OCI-LY3 (cell line): Measurements from ENCODE around the gene WASHC4.

ENCODE experiments used
- H2AFZ ChIP-seq: fragments of 200-600, 300-600 bp; shearing (Covaris generic); 2 replicates; pipeline ENCODE4 v1.6.0; 2014; ENCODE audit warnings: antibody characterized with exemption, low read depth, low read length
- H3K27ac ChIP-seq: fragments of 200-600, 300-600 bp; sonication (generic); 2 replicates; pipeline ENCODE4 v1.5.1; 2014; ENCODE audit warnings: mild to moderate bottlenecking, low read length, moderate library complexity, mixed read lengths
- H3K27me3 ChIP-seq: fragments of 200-600, 300-600 bp; sonication (generic); 2 replicates; pipeline ENCODE4 v1.6.1; 2014; ENCODE audit warnings: low read depth, low read length, mixed read lengths
- H3K36me3 ChIP-seq: fragments of 200-600, 300-600 bp; sonication (generic); replicated peaks from 2 replicates; pipeline ENCODE3; 2014; ENCODE audit warnings: low read depth, low read length, mixed read lengths
- H3K4me1 ChIP-seq: fragments of 300-600, 200-600 bp; sonication (generic); 2 replicates; pipeline ENCODE4 v1.6.1; 2014; ENCODE audit warnings: low read length, mixed read lengths
- H3K4me2 ChIP-seq: fragments of 200-600, 300-600 bp; sonication (generic); 2 replicates; pipeline ENCODE4 v1.6.1; 2014; ENCODE audit warnings: low read length, mixed read lengths
- H3K4me3 ChIP-seq: fragments of 300-600, 200-600 bp; sonication (generic); 2 replicates; pipeline ENCODE4 v1.5.1; 2014; ENCODE audit warnings: antibody characterized with exemption, mild to moderate bottlenecking, low read length, moderate library complexity
- H3K79me2 ChIP-seq: fragments of 300-600, 200-600 bp; shearing (Covaris generic); 2 replicates; pipeline ENCODE4 v1.6.1; 2014; ENCODE audit warnings: mild to moderate bottlenecking, low read length, mixed read lengths
- H3K9ac ChIP-seq: fragments of 300-600, 200-600 bp; shearing (Covaris generic); 2 replicates; pipeline ENCODE4 v1.6.0; 2014; ENCODE audit warnings: mild to moderate bottlenecking, low read length, moderate library complexity
- H3K9me3 ChIP-seq: fragments of 200-600, 300-600 bp; shearing (Covaris generic); 2 replicates; pipeline ENCODE4 v1.6.1; 2014; ENCODE audit warnings: low read length, mixed read lengths; ENCODE audit not compliant: insufficient read depth
- H4K20me1 ChIP-seq: fragments of 200-600, 300-600 bp; sonication (generic); 2 replicates; pipeline ENCODE4 v1.6.1; 2016; ENCODE audit warnings: low read length, mixed read lengths; ENCODE audit not compliant: insufficient read depth
- CTCF ChIP-seq: fragments of 200-600, 300-600 bp; sonication (generic); IDR thresholded peaks from 2 replicates; pipeline ENCODE4 v1.5.1; 2014; ENCODE audit warnings: antibody characterized with exemption, low read length, low read depth
- EZH2phosphoT487 ChIP-seq: fragments of 200-600 bp; shearing (Covaris generic); IDR thresholded peaks from 2 replicates; pipeline ENCODE4 v1.6.1; 2018; ENCODE audit warnings: antibody characterized with exemption, mixed run types, low read depth

WASHC4 gene

DNA sequence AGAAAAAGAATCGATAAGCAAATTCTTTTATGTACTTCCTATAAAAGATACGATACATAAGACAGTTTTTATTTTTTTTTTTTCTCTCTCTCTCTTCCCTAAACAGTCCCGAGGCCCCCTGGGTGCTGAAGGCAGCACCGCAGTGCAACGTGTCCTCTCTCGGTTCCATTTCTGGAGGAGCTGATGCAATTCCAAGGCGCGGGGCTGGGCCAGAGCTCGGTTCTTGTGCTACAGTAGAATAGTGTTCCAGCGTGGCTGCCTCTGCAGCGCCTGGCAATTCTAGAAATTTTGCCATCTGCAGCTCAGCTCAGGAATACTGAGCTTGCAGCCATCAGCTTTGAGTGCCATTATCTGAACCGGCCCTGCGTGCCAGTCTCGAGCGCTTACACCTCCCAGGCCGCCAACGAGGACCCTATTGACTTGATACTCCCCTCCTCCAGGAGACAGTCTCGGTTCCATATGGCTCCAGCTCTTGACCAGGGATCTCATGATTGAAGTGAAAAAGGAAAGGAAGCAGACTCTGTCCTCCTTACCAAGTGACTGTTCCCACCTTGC lies 23.9 kb upstream of the WASHC4 start:
- H3K79me2 ChIP-seq = no peaks in the 10 kb centered on the region
- peaks cover 5% of the 10 kb centered on the region; the same call in 1 of the 2 replicates for H3K4me1 ChIP-seq
- H3K9me3 ChIP-seq = 0 out of 2 replicates have a peak, but pooled peaks cover 3% of the 10 kb centered on the region
- H3K4me3 ChIP-seq = peak overlapping the region; percentile 77
- peak overlapping the region; percentile 28 for H2AFZ ChIP-seq
- H3K36me3 ChIP-seq = no peaks in the 10 kb centered on the region
- H3K27me3 ChIP-seq = peaks cover 2% of the 10 kb centered on the region; the same call in 1 of the 2 replicates
- peak overlapping the region; percentile 66 for H3K9ac ChIP-seq
- H3K27ac ChIP-seq = no peak overlapping the region
- TF ChIP-seq CTCF = no peak
- no peak for TF ChIP-seq EZH2phosphoT487
- peak overlapping the region; percentile 76 for H3K4me2 ChIP-seq
- H4K20me1 ChIP-seq = no peaks in the 10 kb centered on the region

GRCh38 chr12:105084251-105085250 lies 23.0 kb upstream of the WASHC4 start, which contains the start of gene ALDH1L2:
TSS of gene ALDH1L2 (minus strand) at chr12:105084458. CDS start at chr12:105084436, 22 bp downstream.
- peak within 1 kb of the TSS; percentile 66 for H3K9ac ChIP-seq
- no peak within 1 kb of the TSS for H3K27ac ChIP-seq

GRCh38 chr12:105085501-105085900 lies 22.0 kb upstream of the WASHC4 start:
- Histone ChIP-seq H3K36me3 (no peaks in the 10 kb centered on the region), H3K27ac (no peak overlapping the region), H4K20me1 (no peaks in the 10 kb centered on the region), H2AFZ (no peak overlapping the region), H3K4me1 (peaks cover 5% of the 10 kb centered on the region; the same call in 1 of the 2 replicates), H3K4me3 (no peak overlapping the region), H3K79me2 (no peaks in the 10 kb centered on the region), H3K9ac (no peak overlapping the region), H3K27me3 (peaks cover 2% of the 10 kb centered on the region; the same call in 1 of the 2 replicates), H3K9me3 (0 out of 2 replicates have a peak, but pooled peaks cover 3% of the 10 kb centered on the region), H3K4me2 (no peak overlapping the region)
- TF ChIP-seq CTCF (no peak), EZH2phosphoT487 (no peak)

More at GRCh38 chr12:105084251-105085250, 23.0 kb upstream of the WASHC4 start, which contains the start of gene ALDH1L2:
- H2AFZ ChIP-seq = peak within 1 kb of the TSS; percentile 28
- H3K4me1 ChIP-seq = peaks cover 5% of the 10 kb centered on the region; the same call in 1 of the 2 replicates
- no peak for TF ChIP-seq EZH2phosphoT487
- TF ChIP-seq CTCF = no peak
- no peaks in the 10 kb centered on the region for H3K79me2 ChIP-seq
- H4K20me1 ChIP-seq = no peaks in the 10 kb centered on the region
- H3K27me3 ChIP-seq = peaks cover 2% of the 10 kb centered on the region; the same call in 1 of the 2 replicates
- peak within 1 kb of the TSS; percentile 77 for H3K4me3 ChIP-seq
- H3K9me3 ChIP-seq = 0 out of 2 replicates have a peak, but pooled peaks cover 3% of the 10 kb centered on the region
- peak within 1 kb of the TSS; percentile 76 for H3K4me2 ChIP-seq
- no peaks in the 10 kb centered on the region for H3K36me3 ChIP-seq

- TF ChIP-seq EZH2phosphoT487 (no peak), CTCF (no peak)
- no peak overlapping the region for H3K4me2 ChIP-seq
- no peak overlapping the region for H3K9ac ChIP-seq
- H3K36me3 ChIP-seq = no peaks in the 10 kb centered on the region
- H3K4me3 ChIP-seq = no peak overlapping the region
- H2AFZ ChIP-seq = no peak overlapping the region
- H3K27me3 ChIP-seq = peaks cover 11% of the 10 kb centered on the region
- H3K27ac ChIP-seq = no peak overlapping the region
- H4K20me1 ChIP-seq = no peaks in the 10 kb centered on the region
- no peaks in the 10 kb centered on the region for H3K79me2 ChIP-seq
- H3K4me1 ChIP-seq = no peaks in the 10 kb centered on the region
- H3K9me3 ChIP-seq = 0 out of 2 replicates have a peak, but pooled peaks cover 3% of the 10 kb centered on the region
Measured at GRCh38 chr12:105089817-105090216, 17.7 kb upstream of the WASHC4 start.
